NOMO-1 (cell line): Measurements from ENCODE around the gene SERAC1.
"Not testable (repeated sequence)": the region's sequence is repeated elsewhere in the genome, so short reads cannot be mapped to it uniquely, and the experiment has no call there.

Experiments
- DNase-seq, 2 experiments: peaks; one replicate each; lab custom pipeline; 2025; ENCODE audit not compliant: unreplicated experiment in 2 of 2; lab: John Stamatoyannopoulos, UW

Gene SERAC1

GRCh38 chr6:158175111-158175510 is 7.0 kb upstream of the SERAC1 start:
- no peak for DNase-seq

GRCh38 chr6:158174514-158174913 is 6.5 kb upstream of the SERAC1 start:
- no peak for DNase-seq

GRCh38 chr6:158174024-158174423 is 6.0 kb upstream of the SERAC1 start:
- no peak for DNase-seq

- no peak for DNase-seq
These were observed 3.9 kb upstream of the SERAC1 start for GRCh38 chr6:158172001-158172400.

GRCh38 chr6:158170656-158171081 is 2.6 kb upstream of the SERAC1 start:
- no peak for DNase-seq

- DNase-seq: not testable (repeated sequence)
These were observed 1.6 kb upstream of the SERAC1 start for GRCh38 chr6:158169634-158170033.

- DNase-seq: no peak
These were observed 2.1 kb downstream of the SERAC1 start for GRCh38 chr6:158165919-158166416.

- DNase-seq: no peak
These were observed 3.4 kb downstream of the SERAC1 start for GRCh38 chr6:158164579-158165170.

- no peak for DNase-seq
These were observed 6.4 kb downstream of the SERAC1 start for GRCh38 chr6:158161566-158162254.

GRCh38 chr6:158160932-158161539 is 7.0 kb downstream of the SERAC1 start:
- no peak for DNase-seq

- DNase-seq: no peak
These were observed 9.3 kb downstream of the SERAC1 start for GRCh38 chr6:158158748-158159147.

GRCh38 chr6:158158123-158158522 is 9.9 kb downstream of the SERAC1 start:
- DNase-seq: peak; percentile 46 to 83

GRCh38 chr6:158157064-158157764 is 10.8 kb downstream of the SERAC1 start:
- DNase-seq: peak; percentile 57 to 69

GRCh38 chr6:158154816-158155215 is 13.2 kb downstream of the SERAC1 start:
- DNase-seq: no peak

GRCh38 chr6:158153576-158153975 is 14.5 kb downstream of the SERAC1 start:
- no peak for DNase-seq

- no peak for DNase-seq
These were observed 15.4 kb downstream of the SERAC1 start for GRCh38 chr6:158152659-158153058.

- not testable (repeated sequence) for DNase-seq
These were observed 16.0 kb downstream of the SERAC1 start for GRCh38 chr6:158152025-158152424.

- DNase-seq: no peak
These were observed 17.4 kb downstream of the SERAC1 start for GRCh38 chr6:158150701-158151100.

- DNase-seq: no peak
These were observed 18.4 kb downstream of the SERAC1 start for GRCh38 chr6:158149641-158150040.

GRCh38 chr6:158143700-158144099 is 24.4 kb downstream of the SERAC1 start:
- peak in 1 of 2 experiments; percentile 3 for DNase-seq

GRCh38 chr6:158142789-158143188 is 25.3 kb downstream of the SERAC1 start:
- no peak for DNase-seq
